GM12878 (cell line): ENCODE results near the gene MLEC. TPM values are rescaled to one million over a fixed set of nuclear protein-coding genes. Genes with fewer than 3 reads are reported as not detected.

Experiments
- ATAC-seq: fragments of 200-7000 bp; cut with Tn5 transposase; 3 replicates; pipeline ENCODE4 v1.9.1; 2020; ENCODE audit warnings: mild to moderate bottlenecking, moderate library complexity
- BruUV-seq: library from RNA; stranded (reverse); fragments of 400-500 nt; replicated peaks from 2 replicates; lab custom pipeline; 2021; lab: Mats Ljungman, UMichigan
- CTCF ChIA-PET: fragments of 300-600 bp; sonication (Branson Sonifier 250); formaldehyde crosslinking; extraction: SDS; loops from one replicate; lab custom pipeline; 2021; ENCODE audit warnings: inconsistent platforms; lab: Yijun Ruan, JAX
- POLR2A ChIA-PET: fragments of 350-600 bp; formaldehyde crosslinking; extraction: SDS; loops from one replicate; lab custom pipeline; 2021; ENCODE audit warnings: inconsistent platforms; lab: Charles Lee
- RAD21 ChIA-PET: fragments of 300-600 bp; sonication (Branson Sonifier 250); formaldehyde crosslinking; loops from one replicate; lab custom pipeline; 2023; ENCODE audit warnings: antibody characterized with exemption; ENCODE audit not compliant: unreplicated experiment; lab: Charles Lee
- SMC1A ChIA-PET: fragments of 300-600 bp; sonication (Branson Sonifier 250); formaldehyde crosslinking; loops from one replicate; lab custom pipeline; 2023; ENCODE audit not compliant: unreplicated experiment, uncharacterized antibody; lab: Charles Lee
- DNase-seq: peaks from one replicate; pipeline ENCODE4 v3.0.0-alpha.2; 2011; ENCODE audit warnings: low read depth, low spot score
- FAIRE-seq: peaks from 3 replicates; lab custom pipeline; 2011; peaks lifted over from hg19 to GRCh38; lab: Jason Lieb, UNC
- H2AFZ ChIP-seq: 2 replicates; pipeline ENCODE4 v1.6.0; 2011; ENCODE audit warnings: low read depth, low read length, control low read depth; ENCODE audit not compliant: control insufficient read depth
- H3K27ac ChIP-seq: 2 replicates; pipeline ENCODE4 v1.5.1; 2011; ENCODE audit warnings: control low read depth; ENCODE audit not compliant: control insufficient read depth, insufficient read depth
- H3K27me3 ChIP-seq, 2 experiments: replicated peaks in 1 of 2; 2 replicates each; pipeline versions ENCODE4 v1.6.0 to v1.6.1; 2011; ENCODE audit warnings: low read length in 1 of 2; ENCODE audit not compliant: control insufficient read depth in 2 of 2, insufficient read depth in 2 of 2
- H3K36me3 ChIP-seq, 2 experiments: 2 replicates each; pipeline ENCODE4 v1.5.1; 2011; ENCODE audit warnings: low read length in 1 of 2; ENCODE audit not compliant: control insufficient read depth in 2 of 2, insufficient read depth in 2 of 2
- H3K4me1 ChIP-seq: 2 replicates; pipeline ENCODE4 v1.6.1; 2011; ENCODE audit warnings: mild to moderate bottlenecking, low read length, moderate library complexity, mixed read lengths; ENCODE audit not compliant: control insufficient read depth, insufficient read depth
- H3K4me2 ChIP-seq: 2 replicates; pipeline ENCODE4 v1.6.0; 2011; ENCODE audit warnings: control low read depth; ENCODE audit not compliant: control insufficient read depth, insufficient read depth
- H3K4me3 ChIP-seq: fragments of 200-600 bp; sonication (generic); 2 replicates; pipeline ENCODE4 v1.5.1; 2016
- H3K79me2 ChIP-seq: 2 replicates; pipeline ENCODE4 v1.6.0; 2011; ENCODE audit warnings: low read length; ENCODE audit not compliant: control insufficient read depth, insufficient read depth
- H3K9ac ChIP-seq: 2 replicates; pipeline ENCODE4 v1.8.0; 2011; ENCODE audit warnings: low read length, control low read depth, mixed read lengths; ENCODE audit not compliant: control insufficient read depth, insufficient read depth
- H3K9me3 ChIP-seq: replicated peaks from 3 replicates; pipeline ENCODE4 v1.5.1; 2011; ENCODE audit warnings: mild to moderate bottlenecking, low read length; ENCODE audit not compliant: control insufficient read depth, insufficient read depth
- H4K20me1 ChIP-seq: 2 replicates; pipeline ENCODE4 v1.6.0; 2011; ENCODE audit not compliant: control insufficient read depth, insufficient read depth
- BHLHE40 ChIP-seq, 2 experiments: fragments of 450-650 bp in 1 of 2; IDR thresholded peaks; 2 replicates each; pipeline ENCODE4 v1.6.1; 2011 to 2017; ENCODE audit warnings: low read depth in 2 of 2, borderline replicate concordance in 1 of 2, improper control_type of control experiment in 1 of 2, low read length in 1 of 2, mild to moderate bottlenecking in 1 of 2
- BRCA1 ChIP-seq: IDR thresholded peaks from 2 replicates; pipeline ENCODE4 v1.6.1; 2011; ENCODE audit warnings: low read depth, low read length, improper control_type of control experiment
- HCFC1 ChIP-seq: fragments of 150-350 bp; IDR thresholded peaks from 2 replicates; pipeline ENCODE4 v1.6.1; 2014; ENCODE audit warnings: low read length
- IKZF1 ChIP-seq: fragments of 450-650 bp; conservative IDR thresholded peaks from 2 replicates; pipeline ENCODE4 v1.6.1; 2017; ENCODE audit warnings: antibody characterized with exemption, mild to moderate bottlenecking
- MXI1 ChIP-seq: fragments of 150-350 bp; IDR thresholded peaks from 2 replicates; pipeline ENCODE4 v1.6.1; 2011; ENCODE audit warnings: low read depth, mild to moderate bottlenecking, inconsistent platforms, low read length, improper control_type of control experiment
- NR2F1 ChIP-seq: fragments of 450-650 bp; conservative IDR thresholded peaks from 2 replicates; pipeline ENCODE4 v1.6.1; 2017; ENCODE audit warnings: mild to moderate bottlenecking
- TBL1XR1 ChIP-seq: IDR thresholded peaks from 2 replicates; pipeline ENCODE4 v1.6.1; 2012; ENCODE audit warnings: low read depth, low read length, improper control_type of control experiment
- TCF3 ChIP-seq: IDR thresholded peaks from 2 replicates; pipeline ENCODE4 v1.6.1; 2012; ENCODE audit warnings: low read depth, mild to moderate bottlenecking, low read length, borderline replicate concordance; ENCODE audit not compliant: insufficient read depth
- WRNIP1 ChIP-seq: IDR thresholded peaks from 2 replicates; pipeline ENCODE4 v1.6.1; 2011; ENCODE audit warnings: low read depth, low read length, improper control_type of control experiment, borderline replicate concordance
- ZNF217 ChIP-seq: fragments of 450-650 bp; IDR thresholded peaks from 2 replicates; pipeline ENCODE4 v1.6.1; 2017; ENCODE audit warnings: antibody characterized with exemption, mild to moderate bottlenecking
- WGBS: methylation state at CpG from one replicate; pipeline ENCODE4 v1.1.6; 2016; ENCODE audit warnings: low lambda C conversion rate; ENCODE audit not compliant: insufficient replicate concordance, insufficient coverage; ENCODE audit errors: missing lambda C conversion rate; 5-methylcytosine and 5-hydroxymethylcytosine counted together
- in situ Hi-C: fragments of 300-500 bp; cut with MboI; formaldehyde crosslinking; loops from 9 replicates; pipeline ENCODE4 v1.14.3; 2018; ENCODE audit warnings: mixed read lengths
- intact Hi-C: fragments of 100-400 bp; cut with micrococcal nuclease; formaldehyde crosslinking; loops from one replicate; pipeline ENCODE4 v1.14.2; 2022; ENCODE audit not compliant: unreplicated experiment
- polyA plus RNA-seq, 11 experiments: library from polyadenylated mRNA; depleted of rRNA in 4 of 11; unstranded in 6 of 11; stranded (reverse) in 5 of 11; fragments of >200 nt; fragmentation: Nextera tagmentation in 4 of 11; fragmentation: Illumina TruSeq in 1 of 11; extraction: Ambion mirVana in 4 of 11; extraction: Trizol in 1 of 11; gene quantifications; 1 replicate in 1 of 11; 2 replicates in 10 of 11; pipeline versions ENCODE4 v1.2.1 to v1.2.3, GENCODE V29; 2011 to 2016; ENCODE audit warnings: inconsistent platforms in 2 of 11, missing spikeins in 2 of 11, low read depth in 1 of 11
- total RNA-seq, 4 experiments: library from RNA; depleted of rRNA in 3 of 4; stranded (reverse); fragments of >200 nt in 3 of 4; fragmentation: Illumina TruSeq in 1 of 4; extraction: Trizol in 1 of 4; gene quantifications; 2 replicates each; pipeline versions ENCODE4 v1.2.1 to v1.2.3, GENCODE V29; 2013 to 2021

Gene MLEC
- total and polyA plus RNA-seq, 10 of the 15 experiments (the other 5 are each of a cell fraction or from before 2014, with no cell fraction given): 26.7 to 172 (median 103) TPM

- no TSS peak for BruUV-seq
- Histone ChIP-seq H3K4me3 (no peak overlapping the region), H3K27me3 (peaks cover 0 to 2% of the 10 kb centered on the region in 2 experiments; a peak in 2 of 4 replicates), H3K9ac (no peak overlapping the region), H2AFZ (no peak overlapping the region), H4K20me1 (no peaks in the 10 kb centered on the region), H3K36me3 (no peaks in the 10 kb centered on the region), H3K4me1 (peaks cover 19% of the 10 kb centered on the region), H3K4me2 (no peak overlapping the region), H3K9me3 (no peaks in the 10 kb centered on the region), H3K79me2 (no peaks in the 10 kb centered on the region), H3K27ac (no peak overlapping the region)
- ChIA-PET POLR2A (interaction anchor here (1.1 to 4.2 kb wide), 5 partner anchors 10 to 64 kb away, joined by 3 to 46 read pairs (median 23); partner anchors contain the start of genes MLEC and UNC119B), RAD21 (interaction anchor here (0.9 to 7.3 kb wide), 16 partner anchors 11 to 325 kb away, joined by 3 to 144 read pairs (median 12); partner anchors contain the start of genes COQ5, MLEC, POP5 and UNC119B), CTCF (interaction anchor here (0.7 to 14.4 kb wide), 32 partner anchors 11 to 452 kb away, joined by 3 to 454 read pairs (median 5); partner anchors contain the start of genes MLEC, POP5 and UNC119B), SMC1A (interaction anchor here (0.5 to 8.8 kb wide), 18 partner anchors 10 to 811 kb away, joined by 3 to 167 read pairs (median 6); partner anchors contain the start of genes MLEC, POP5 and UNC119B)
- WGBS: 78% methylated on average over 12 of the region's 13 CpGs
- TF ChIP-seq MXI1 (0 out of 2 replicates have a peak, but pooled peaks have one; percentile 4), NR2F1 (no peak)
- no peak for FAIRE-seq
- ATAC-seq: no peak; the same call in 2 of the 3 replicates
- DNase-seq: no peak
- intact Hi-C loops (loop anchor here (1.0 to 5.0 kb wide), 4 partner anchors 65 to 465 kb away; partner anchors contain the start of gene POP5), in situ Hi-C loops (loop anchor here (5.0 kb wide), 2 partner anchors 65 to 325 kb away; partner anchors contain the start of gene UNC119B)
Measured at GRCh38 chr12:120647375-120647755, 39.6 kb upstream of the MLEC start.

- WGBS: 16% methylated on average over 33 of the region's 33 CpGs
- Histone ChIP-seq H3K27ac (no peak overlapping the region), H3K4me3 (peak overlapping the region; percentile 61; the same call in 1 of the 2 replicates), H3K9ac (peak overlapping the region; percentile 57; the same call in 1 of the 2 replicates), H4K20me1 (no peaks in the 10 kb centered on the region), H3K9me3 (no peaks in the 10 kb centered on the region), H3K79me2 (no peaks in the 10 kb centered on the region), H3K27me3 (no peaks in the 10 kb centered on the region), H3K4me1 (peaks cover 19% of the 10 kb centered on the region), H3K36me3 (no peaks in the 10 kb centered on the region), H3K4me2 (peak overlapping the region; percentile 96), H2AFZ (peak overlapping the region; percentile 91)
- CTCF ChIA-PET: interaction anchor here (0.8 to 14.4 kb wide), 41 partner anchors 9 to 487 kb away, joined by 3 to 454 read pairs (median 5); partner anchors contain the start of genes ACADS, CABP1, COQ5 and HNF1A
- POLR2A ChIA-PET: interaction anchor here (0.7 to 4.2 kb wide), 14 partner anchors 8 to 463 kb away, joined by 3 to 46 read pairs (median 4); partner anchors contain the start of gene MLEC
- DNase-seq (no peak), ATAC-seq (peak; percentile 13), FAIRE-seq (no peak)
- intact Hi-C loops: loop anchor here (1.0 to 5.0 kb wide), 4 partner anchors 21 to 463 kb away; partner anchors contain the start of gene POP5
- RAD21 ChIA-PET: interaction anchor here (0.6 to 7.3 kb wide), 22 partner anchors 10 to 550 kb away, joined by 3 to 144 read pairs (median 8); partner anchors contain the start of genes MLEC, POP5 and UNC119B
- TF ChIP-seq HCFC1: no peak
- no peak for TF ChIP-seq BRCA1
- no peak for TF ChIP-seq TCF3
- no peak for TF ChIP-seq WRNIP1
- 0 out of 2 replicates have a peak, but pooled peaks have one; percentile 16 for TF ChIP-seq IKZF1
- TF ChIP-seq BHLHE40 (IDR thresholded peaks at IDR 0.05; ENCODE audit: borderline replicate concordance in 1 of 2, low read depth in 2 of 2, low read length in 1 of 2): peak in 1 of 2 experiments; percentile 43; a peak in 2 of 4 replicates
- 0 out of 2 replicates have a peak, but pooled peaks have one; percentile 17 for TF ChIP-seq NR2F1
- 0 out of 2 replicates have a peak, but pooled peaks have one; percentile 20 for TF ChIP-seq ZNF217
- 0 out of 2 replicates have a peak, but pooled peaks have one; percentile 14 for TF ChIP-seq TBL1XR1
- BruUV-seq: TSS peak; percentile 72
- SMC1A ChIA-PET: interaction anchor here (0.8 to 8.8 kb wide), 19 partner anchors 8 to 323 kb away, joined by 3 to 167 read pairs (median 9); partner anchors contain the start of genes MLEC, POP5 and UNC119B
- in situ Hi-C loops: loop anchor here (5.0 kb wide), 2 partner anchors 63 to 323 kb away; partner anchors contain the start of gene UNC119B
Measured at GRCh38 chr12:120649442-120650232, 37.3 kb upstream of the MLEC start.
